Fibroblast of skin of left biceps (primary cell): ENCODE measurements around the gene KRTAP5-4.

ENCODE experiments used
- DNase-seq, 2 experiments: peaks; one replicate each; pipeline ENCODE4 v3.0.0-alpha.2; 2013; ENCODE audit warnings: low read depth in 2 of 2

The KRTAP5-4 gene

GRCh38 chr11:1572197-1573076 is 49.5 kb downstream of the KRTAP5-4 start, which contains the start of gene DUSP8:
Gene DUSP8 (minus strand): TSS chr11:1572271. CDS start chr11:1565826, 6,445 bp downstream.
- DNase-seq = peak; percentile 41 to 52

GRCh38 chr11:1571760-1572196 is 50.2 kb downstream of the KRTAP5-4 start:
- no peak for DNase-seq
